Measurements from ENCODE around the gene SSH2.

DNA sequence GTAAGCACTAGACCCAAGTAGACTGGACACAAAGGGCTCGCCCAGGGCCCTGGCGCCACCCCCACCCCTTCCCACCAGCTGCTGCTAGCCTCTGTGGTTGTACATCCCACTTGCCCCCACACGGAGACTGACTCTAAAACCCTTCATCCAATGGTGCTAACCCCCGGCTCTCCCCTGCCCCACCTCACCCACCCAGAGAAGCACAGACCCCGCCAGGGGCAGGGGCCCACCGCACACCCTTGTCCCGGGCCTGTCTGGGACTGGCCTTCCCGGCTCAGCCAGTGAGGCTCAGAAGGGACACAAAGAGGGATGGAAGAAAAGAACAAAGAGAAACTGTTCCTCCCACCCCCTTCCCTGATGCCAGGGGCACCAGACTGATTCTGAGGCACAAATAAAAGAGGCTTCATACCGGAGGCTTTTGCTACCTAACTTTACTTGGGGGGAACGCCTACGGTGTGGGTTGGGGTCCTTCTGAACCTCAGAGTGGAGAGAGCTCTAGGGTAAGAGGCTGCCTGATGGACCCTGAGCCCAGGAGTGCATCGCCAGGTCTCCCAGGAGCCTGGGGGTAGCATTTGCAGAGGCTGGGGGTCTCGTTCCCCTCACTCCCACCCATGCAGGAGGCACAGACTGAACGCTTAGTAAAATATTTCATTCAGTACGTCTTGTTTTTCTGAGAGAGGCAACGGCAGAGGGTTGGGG lies 315.5 kb downstream of the SSH2 start:
- no peak for TF ChIP-seq POLR2A (IDR thresholded peaks at IDR 0.05)
- TF ChIP-seq, protein P1, sequence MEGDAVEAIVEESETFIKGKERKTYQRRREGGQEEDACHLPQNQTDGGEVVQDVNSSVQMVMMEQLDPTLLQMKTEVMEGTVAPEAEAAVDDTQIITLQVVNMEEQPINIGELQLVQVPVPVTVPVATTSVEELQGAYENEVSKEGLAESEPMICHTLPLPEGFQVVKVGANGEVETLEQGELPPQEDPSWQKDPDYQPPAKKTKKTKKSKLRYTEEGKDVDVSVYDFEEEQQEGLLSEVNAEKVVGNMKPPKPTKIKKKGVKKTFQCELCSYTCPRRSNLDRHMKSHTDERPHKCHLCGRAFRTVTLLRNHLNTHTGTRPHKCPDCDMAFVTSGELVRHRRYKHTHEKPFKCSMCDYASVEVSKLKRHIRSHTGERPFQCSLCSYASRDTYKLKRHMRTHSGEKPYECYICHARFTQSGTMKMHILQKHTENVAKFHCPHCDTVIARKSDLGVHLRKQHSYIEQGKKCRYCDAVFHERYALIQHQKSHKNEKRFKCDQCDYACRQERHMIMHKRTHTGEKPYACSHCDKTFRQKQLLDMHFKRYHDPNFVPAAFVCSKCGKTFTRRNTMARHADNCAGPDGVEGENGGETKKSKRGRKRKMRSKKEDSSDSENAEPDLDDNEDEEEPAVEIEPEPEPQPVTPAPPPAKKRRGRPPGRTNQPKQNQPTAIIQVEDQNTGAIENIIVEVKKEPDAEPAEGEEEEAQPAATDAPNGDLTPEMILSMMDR (IDR thresholded peaks at IDR 0.05): no peak
